Measurements from ENCODE around the gene ZBTB34.

DNA sequence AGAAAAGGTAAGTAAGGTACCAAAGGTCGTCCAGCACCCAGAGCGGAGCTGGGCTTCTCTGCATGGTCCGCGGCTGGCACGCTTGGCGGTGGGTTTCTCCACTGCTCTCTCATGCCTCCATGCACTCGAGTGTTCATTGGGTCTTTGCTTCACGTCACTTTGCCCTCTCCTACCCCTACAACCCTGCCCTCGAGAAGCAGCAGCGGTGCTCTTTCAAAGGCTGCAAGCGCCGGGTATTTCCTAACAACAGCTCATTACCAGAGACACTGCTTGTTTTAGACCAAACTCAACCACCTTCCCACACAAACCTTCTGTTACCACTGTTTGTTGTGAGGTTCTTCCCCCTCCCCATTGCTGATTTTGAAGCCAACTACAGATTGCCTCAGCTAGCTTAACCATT, 21.5 kb upstream of the ZBTB34 start:
- no peak for TF ChIP-seq POLR2AphosphoS5 (IDR thresholded peaks at IDR 0.05)
- no peak for TF ChIP-seq EP300 (IDR thresholded peaks at IDR 0.05)
- no peak for TF ChIP-seq POLR2A (IDR thresholded peaks at IDR 0.05)
